Spleen (tissue), 11 donors: ENCODE results near the gene ACACA. TPM values are rescaled to one million over a fixed set of nuclear protein-coding genes. Genes with fewer than 3 reads are reported as not detected.

Source experiments
- DNase-seq: peaks from one replicate; pipeline ENCODE4 v3.0.0-alpha.2; 2020
- H3K27ac ChIP-seq, 8 donors: fragments of 200-600 bp; sonication (generic) in 7 of 8; 1 replicate in 4 of 8; 2 replicates in 4 of 8; pipeline versions ENCODE4 v1.5.0 to v1.8.0; 2016 to 2021; ENCODE audit warnings: inconsistent platforms in 4 of 8, mild to moderate bottlenecking in 4 of 8, moderate library complexity in 1 of 8
- H3K27me3 ChIP-seq, 7 donors: fragments of 200-600 bp; sonication (generic) in 6 of 7; replicated peaks in 1 of 7; 1 replicate in 4 of 7; 2 replicates in 3 of 7; pipeline versions ENCODE4 v1.5.0 to v1.8.0; 2016 to 2021; ENCODE audit warnings: inconsistent platforms in 3 of 7, mild to moderate bottlenecking in 1 of 7
- H3K36me3 ChIP-seq, 6 donors: fragments of 200-600 bp; sonication (generic) in 5 of 6; 1 replicate in 4 of 6; 2 replicates in 2 of 6; pipeline versions ENCODE4 v1.5.0 to v1.8.0; 2016 to 2021; ENCODE audit warnings: inconsistent platforms in 2 of 6
- H3K4me1 ChIP-seq, 6 donors: fragments of 200-600 bp; sonication (generic) in 5 of 6; 1 replicate in 3 of 6; 2 replicates in 3 of 6; pipeline versions ENCODE4 v1.5.0 to v1.8.0; 2016 to 2021; ENCODE audit warnings: inconsistent platforms in 3 of 6
- H3K4me3 ChIP-seq, 8 donors: fragments of 200-600 bp; sonication (generic) in 7 of 8; 1 replicate in 4 of 8; 2 replicates in 4 of 8; pipeline versions ENCODE4 v1.5.0 to v1.8.0; 2016 to 2021; ENCODE audit warnings: inconsistent platforms in 4 of 8, mild to moderate bottlenecking in 4 of 8, moderate library complexity in 2 of 8
- H3K9me3 ChIP-seq, 8 donors: fragments of 200-600 bp; sonication (generic) in 7 of 8; 1 replicate in 4 of 8; 2 replicates in 4 of 8; pipeline versions ENCODE4 v1.5.0 to v1.8.0; 2016 to 2021; ENCODE audit warnings: inconsistent platforms in 4 of 8
- POLR2A ChIP-seq, 3 donors: fragments of 450-650 bp; IDR thresholded peaks; one replicate each; pipeline ENCODE4 v1.5.1; 2017; ENCODE audit warnings: antibody characterized with exemption in 3 of 3, mild to moderate bottlenecking in 1 of 3
- POLR2AphosphoS5 ChIP-seq, 3 donors: sonication (generic); formaldehyde crosslinking; IDR thresholded peaks; one replicate each; pipeline ENCODE4 v1.5.1; 2017; ENCODE audit warnings: antibody characterized with exemption in 3 of 3
- WGBS, 5 donors: extraction: QIAGEN DNeasy Blood & Tissue Kit in 3 of 5; methylation state at CpG; one replicate each; pipeline versions ENCODE4 v1.1.5 to v1.1.7; 2013 to 2018; 5-methylcytosine and 5-hydroxymethylcytosine counted together
- intact Hi-C: fragments of 100-400 bp; cut with DNase I; formaldehyde crosslinking; loops from one replicate; pipeline ENCODE4 v1.15.0; 2023; ENCODE audit warnings: low total_unique reads
- polyA plus RNA-seq, 3 donors: library from polyadenylated mRNA; stranded (reverse); fragments of 200-250 nt; gene quantifications; one replicate each; pipeline ENCODE4 v1.2.1, GENCODE V29; 2013
- total RNA-seq, 7 donors: library from RNA; depleted of rRNA in 3 of 7; stranded (reverse); fragments of >200 nt in 3 of 7; fragmentation: NEBNext Ultra II Directional in 4 of 7; extraction: Animal tissue kit (Norgen Biotek cat#: 25700) in 4 of 7; gene quantifications; one replicate each; pipeline versions ENCODE4 v1.1.0 to v1.2.1, GENCODE V29; 2016 to 2021
- TF ChIP-seq, protein P1 (sequence below), 11 experiments: fragments of 200-600 bp in 7 of 11; fragments of 450-650 bp in 4 of 11; sonication (generic) in 4 of 11; IDR thresholded peaks in 8 of 11; conservative IDR thresholded peaks in 3 of 11; 1 replicate in 7 of 11; 2 replicates in 4 of 11; pipeline versions ENCODE4 v1.4.0 to v1.8.0; 2016 to 2021; ENCODE audit warnings: antibody characterized with exemption in 11 of 11, inconsistent platforms in 4 of 11, mild to moderate bottlenecking in 1 of 11
- donor health status: healthy with polysubstance abuse.
- donor health status: DM: no; HTN: no; CAD: no; lungs with moderate emphysema.
- donor health status: DM: no; HTN: no; CAD: no.
- donor health status: Bipolar disorder and iron deficiency.
- donor health status: healthy.
- donor health status: DM: no; HTN: no; CAD: no.
- donor health status: DM: yes; HTN: yes; CAD: no.

The ACACA gene
- total and polyA plus RNA-seq, 10 donors, result 3.2 to 50.8 (median 29.2) TPM

DNA sequence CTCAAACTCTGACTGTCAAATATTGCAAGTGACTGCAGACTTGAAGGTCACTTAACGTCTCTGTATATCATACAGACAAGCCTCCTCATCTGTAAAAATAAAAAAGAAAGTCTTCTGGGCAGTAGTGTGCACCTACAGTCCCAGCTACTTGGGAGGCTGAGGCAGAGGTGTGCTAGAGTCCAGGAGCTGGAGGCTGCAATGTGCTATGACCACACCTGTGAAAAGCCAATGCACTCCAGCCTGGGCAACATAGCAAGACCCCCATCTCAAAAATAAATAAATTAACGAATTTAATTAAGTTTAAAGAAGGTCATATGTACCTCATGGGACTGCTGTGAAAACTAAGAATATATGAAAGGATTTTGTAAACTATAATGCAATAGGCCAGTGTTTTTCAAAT lies 65.8 kb downstream of the ACACA start:
- Histone ChIP-seq H3K36me3 (peaks cover 0 to 29% (median 4%) of the 10 kb centered on the region in 6 donors), H3K9me3 (no peaks in the 10 kb centered on the region), H3K27ac (no peak overlapping the region), H3K27me3 (no peaks in the 10 kb centered on the region), H3K4me1 (peaks cover 0 to 4% (median 0%) of the 10 kb centered on the region in 6 donors), H3K4me3 (no peak overlapping the region)
- intact Hi-C loops, result no loop called here
- 85 to 91% (median 86%) methylated on average over 2 of the region's 2 CpGs for WGBS, 5 donors
- TF ChIP-seq, protein P1, sequence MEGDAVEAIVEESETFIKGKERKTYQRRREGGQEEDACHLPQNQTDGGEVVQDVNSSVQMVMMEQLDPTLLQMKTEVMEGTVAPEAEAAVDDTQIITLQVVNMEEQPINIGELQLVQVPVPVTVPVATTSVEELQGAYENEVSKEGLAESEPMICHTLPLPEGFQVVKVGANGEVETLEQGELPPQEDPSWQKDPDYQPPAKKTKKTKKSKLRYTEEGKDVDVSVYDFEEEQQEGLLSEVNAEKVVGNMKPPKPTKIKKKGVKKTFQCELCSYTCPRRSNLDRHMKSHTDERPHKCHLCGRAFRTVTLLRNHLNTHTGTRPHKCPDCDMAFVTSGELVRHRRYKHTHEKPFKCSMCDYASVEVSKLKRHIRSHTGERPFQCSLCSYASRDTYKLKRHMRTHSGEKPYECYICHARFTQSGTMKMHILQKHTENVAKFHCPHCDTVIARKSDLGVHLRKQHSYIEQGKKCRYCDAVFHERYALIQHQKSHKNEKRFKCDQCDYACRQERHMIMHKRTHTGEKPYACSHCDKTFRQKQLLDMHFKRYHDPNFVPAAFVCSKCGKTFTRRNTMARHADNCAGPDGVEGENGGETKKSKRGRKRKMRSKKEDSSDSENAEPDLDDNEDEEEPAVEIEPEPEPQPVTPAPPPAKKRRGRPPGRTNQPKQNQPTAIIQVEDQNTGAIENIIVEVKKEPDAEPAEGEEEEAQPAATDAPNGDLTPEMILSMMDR (IDR thresholded peaks at IDR 0.05 in 8 of 11, conservative IDR thresholded peaks at IDR 0.05 in 3 of 11), result no peak
- TF ChIP-seq POLR2A (IDR thresholded peaks at IDR 0.05) (no peak), POLR2AphosphoS5 (IDR thresholded peaks at IDR 0.05) (no peak)
- DNase-seq, result no peak

DNA sequence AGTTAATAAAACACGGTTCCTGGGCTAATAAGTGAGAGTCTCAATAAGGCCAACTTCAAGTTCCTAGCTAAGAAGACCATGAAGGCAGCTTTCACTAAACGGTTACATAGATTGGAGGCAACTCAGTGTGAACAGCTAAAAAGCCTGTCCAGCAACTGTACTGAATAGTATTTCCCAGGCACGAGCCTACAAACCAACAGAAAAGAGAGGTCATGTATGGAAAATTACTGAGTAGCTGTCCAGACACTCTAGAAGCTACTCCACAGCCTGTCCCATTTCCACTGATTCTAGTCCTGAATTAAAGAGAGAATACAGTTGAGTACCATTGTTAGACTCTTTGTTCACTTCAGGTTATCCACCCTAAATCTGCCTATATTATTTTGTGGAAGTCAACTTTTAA lies 67.3 kb downstream of the ACACA start:
- DNase-seq, result no peak
- Histone ChIP-seq H3K27ac (no peak overlapping the region), H3K36me3 (peaks cover 0 to 25% (median 4%) of the 10 kb centered on the region in 6 donors), H3K4me3 (no peak overlapping the region), H3K27me3 (no peaks in the 10 kb centered on the region), H3K9me3 (no peaks in the 10 kb centered on the region), H3K4me1 (peaks cover 0 to 4% (median 0%) of the 10 kb centered on the region in 6 donors)
- TF ChIP-seq POLR2A (IDR thresholded peaks at IDR 0.05) (no peak), POLR2AphosphoS5 (IDR thresholded peaks at IDR 0.05) (no peak)
- TF ChIP-seq, protein P1 (IDR thresholded peaks at IDR 0.05 in 8 of 11, conservative IDR thresholded peaks at IDR 0.05 in 3 of 11), result no peak
- intact Hi-C loops, result no loop called here
- 78 to 88% (median 85%) methylated on average over 3 of the region's 3 CpGs for WGBS, 5 donors

DNA sequence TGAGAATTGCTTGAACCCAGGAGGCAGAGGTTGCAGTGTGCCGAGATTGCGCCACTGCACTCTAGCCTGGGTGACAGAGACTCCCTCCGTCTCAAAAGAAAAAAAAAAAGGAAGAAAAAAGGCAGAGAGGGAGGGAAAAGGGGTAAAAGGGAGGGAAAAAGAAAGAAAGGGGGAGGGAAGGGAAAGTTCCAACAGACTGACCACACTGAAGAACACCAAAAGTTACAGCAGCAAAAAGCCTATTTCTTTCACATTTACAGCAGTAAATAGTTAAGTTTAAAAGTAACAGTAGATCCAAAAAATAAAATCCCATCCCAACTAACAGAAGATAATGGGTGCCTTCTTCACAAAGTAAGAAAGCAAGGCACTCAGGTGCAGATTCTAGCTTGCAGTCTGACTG lies 67.8 kb downstream of the ACACA start:
- 65 to 94% (median 81%) methylated on average over 3 of the region's 3 CpGs for WGBS, 5 donors
- intact Hi-C loops, result no loop called here
- Histone ChIP-seq H3K4me1 (peaks cover 0 to 4% (median 0%) of the 10 kb centered on the region in 6 donors), H3K36me3 (peaks cover 0 to 25% (median 4%) of the 10 kb centered on the region in 6 donors), H3K27me3 (no peaks in the 10 kb centered on the region), H3K9me3 (no peaks in the 10 kb centered on the region), H3K4me3 (no peak overlapping the region), H3K27ac (no peak overlapping the region)
- TF ChIP-seq, protein P1 (IDR thresholded peaks at IDR 0.05 in 8 of 11, conservative IDR thresholded peaks at IDR 0.05 in 3 of 11), result no peak
- TF ChIP-seq POLR2A (IDR thresholded peaks at IDR 0.05) (no peak), POLR2AphosphoS5 (IDR thresholded peaks at IDR 0.05) (no peak)
- no peak for DNase-seq

DNA sequence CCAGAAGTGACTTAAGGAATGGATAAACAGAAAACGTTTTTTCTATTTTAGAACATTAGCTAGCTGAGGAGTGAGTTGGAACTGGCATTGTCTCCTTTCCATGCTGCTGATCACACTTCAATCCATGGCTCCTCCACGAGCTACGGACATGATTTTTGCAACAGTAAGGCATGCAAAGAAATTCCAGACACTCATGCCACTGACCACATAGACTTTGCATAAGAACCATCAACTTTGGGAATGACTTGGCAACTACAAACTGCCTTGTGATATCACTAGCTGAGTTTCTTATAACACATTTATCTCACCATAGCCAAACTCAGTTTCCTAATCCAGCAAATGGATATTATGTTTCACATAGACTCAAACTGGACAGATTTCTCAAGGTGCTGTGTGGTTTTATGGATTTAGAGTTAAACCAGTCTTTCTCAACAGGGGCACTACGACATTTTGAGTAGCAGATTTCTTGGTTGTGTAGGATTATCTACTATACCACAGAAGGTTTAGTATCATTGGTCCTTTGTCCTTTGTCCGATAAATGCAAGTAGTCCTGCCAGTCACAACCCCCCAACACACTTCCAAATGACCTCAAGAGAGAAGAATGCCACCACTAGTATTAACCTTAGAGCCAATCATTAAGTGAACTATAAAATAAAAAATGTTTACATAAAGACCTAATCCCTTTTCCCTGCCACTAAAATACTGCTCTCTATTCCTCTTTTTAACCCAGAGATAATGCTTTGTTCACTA lies 79.1 kb downstream of the ACACA start:
- H3K36me3 ChIP-seq, result peaks cover 0 to 63% (median 15%) of the 10 kb centered on the region in 6 donors
- 86 to 93% (median 88%) methylated on average over 5 of the region's 5 CpGs for WGBS, 5 donors
- no peak overlapping the region for H3K27ac ChIP-seq
- no peaks in the 10 kb centered on the region for H3K27me3 ChIP-seq
- TF ChIP-seq, protein P1 (IDR thresholded peaks at IDR 0.05 in 8 of 11, conservative IDR thresholded peaks at IDR 0.05 in 3 of 11), result no peak
- TF ChIP-seq POLR2A (IDR thresholded peaks at IDR 0.05) (no peak), POLR2AphosphoS5 (IDR thresholded peaks at IDR 0.05) (no peak)
- no peak overlapping the region for H3K4me3 ChIP-seq
- H3K4me1 ChIP-seq, result no peaks in the 10 kb centered on the region
- DNase-seq, result no peak
- intact Hi-C loops, result no loop called here
- H3K9me3 ChIP-seq, result no peaks in the 10 kb centered on the region
